Effector CD8-positive, alpha-beta T cell (primary cell): ENCODE data around the gene WBP4.
"Not testable (repeated sequence)": the region's sequence is repeated elsewhere in the genome, so short reads cannot be mapped to it uniquely, and the experiment has no call there.

Experiments used
- DNase-seq: peaks from one replicate; lab custom pipeline; 2025; lab: John Stamatoyannopoulos, UW
- total RNA-seq, 4 experiments: gene quantifications; one replicate each; lab custom pipeline; 2026; lab: John Stamatoyannopoulos, UW

WBP4 gene, protein sequence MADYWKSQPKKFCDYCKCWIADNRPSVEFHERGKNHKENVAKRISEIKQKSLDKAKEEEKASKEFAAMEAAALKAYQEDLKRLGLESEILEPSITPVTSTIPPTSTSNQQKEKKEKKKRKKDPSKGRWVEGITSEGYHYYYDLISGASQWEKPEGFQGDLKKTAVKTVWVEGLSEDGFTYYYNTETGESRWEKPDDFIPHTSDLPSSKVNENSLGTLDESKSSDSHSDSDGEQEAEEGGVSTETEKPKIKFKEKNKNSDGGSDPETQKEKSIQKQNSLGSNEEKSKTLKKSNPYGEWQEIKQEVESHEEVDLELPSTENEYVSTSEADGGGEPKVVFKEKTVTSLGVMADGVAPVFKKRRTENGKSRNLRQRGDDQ
- total RNA-seq = 19.0 to 30.7 (median 23.5) reads per million in 4 experiments

DNA sequence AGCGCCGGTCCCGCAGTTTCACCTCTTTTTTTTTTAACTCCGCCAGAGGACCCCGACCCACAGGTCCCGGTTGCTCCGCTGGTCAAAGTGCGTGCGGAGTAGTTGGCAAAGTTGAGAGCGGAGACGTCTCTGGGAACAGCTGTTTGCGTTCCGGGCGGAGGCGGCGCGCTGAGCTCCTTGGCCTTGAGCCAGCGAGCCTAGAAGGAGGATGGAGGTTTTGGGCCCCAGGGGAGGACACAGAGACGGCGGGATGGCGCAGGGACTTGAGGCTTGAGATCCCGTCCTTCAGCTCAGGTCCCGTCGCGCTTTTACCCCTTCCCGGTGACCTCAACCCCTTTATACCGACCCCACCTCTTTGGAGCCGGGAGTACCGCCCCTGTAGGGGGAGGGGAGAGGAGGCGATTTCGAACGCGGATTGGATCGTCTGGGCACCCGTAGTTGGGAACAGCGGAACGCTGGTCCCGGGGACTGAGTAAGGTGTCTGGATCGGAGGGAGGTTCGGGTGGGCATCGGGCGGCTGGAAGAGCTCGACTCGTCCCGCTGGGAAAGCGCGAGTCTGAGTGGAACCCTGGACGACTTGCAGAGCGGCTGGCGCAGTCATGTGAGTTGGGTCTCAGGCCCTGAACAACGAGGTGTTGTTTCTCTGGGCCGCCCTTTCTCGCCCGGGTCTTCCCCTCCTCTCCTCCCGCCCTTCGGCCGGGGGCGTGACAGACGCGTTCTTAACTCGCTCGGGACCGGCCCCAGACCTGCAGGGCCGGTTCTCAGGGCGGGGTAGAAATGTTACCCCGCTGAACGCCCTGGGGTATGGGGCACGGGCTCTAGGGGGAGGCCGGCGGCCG is at the start of gene WBP4:
Gene WBP4 (plus strand): TSS at position 435 of the 839 bp plus-strand sequence. CDS start 165 bp downstream, at position 600.
- peak; percentile 82 for DNase-seq

DNA sequence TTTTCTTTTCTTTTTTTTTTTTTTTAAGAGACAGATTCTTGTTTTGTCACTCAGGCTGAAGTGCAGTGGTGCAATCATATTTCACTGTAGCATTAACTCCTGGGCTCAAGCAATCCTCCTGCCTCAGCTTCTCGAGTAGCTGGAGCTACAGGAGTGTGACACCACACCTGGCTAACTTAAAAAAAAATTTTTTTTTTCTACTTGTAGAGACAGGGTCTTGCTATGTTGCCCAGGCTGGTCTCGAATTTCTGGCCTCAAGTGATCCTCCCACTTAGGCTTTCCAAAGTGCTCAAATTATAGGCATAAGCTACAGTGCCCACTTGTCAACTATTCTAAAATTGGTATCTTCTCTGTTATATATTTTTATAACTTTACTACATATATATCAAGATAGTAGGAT is 48.8 kb upstream of the WBP4 start:
- no peak for DNase-seq

DNA sequence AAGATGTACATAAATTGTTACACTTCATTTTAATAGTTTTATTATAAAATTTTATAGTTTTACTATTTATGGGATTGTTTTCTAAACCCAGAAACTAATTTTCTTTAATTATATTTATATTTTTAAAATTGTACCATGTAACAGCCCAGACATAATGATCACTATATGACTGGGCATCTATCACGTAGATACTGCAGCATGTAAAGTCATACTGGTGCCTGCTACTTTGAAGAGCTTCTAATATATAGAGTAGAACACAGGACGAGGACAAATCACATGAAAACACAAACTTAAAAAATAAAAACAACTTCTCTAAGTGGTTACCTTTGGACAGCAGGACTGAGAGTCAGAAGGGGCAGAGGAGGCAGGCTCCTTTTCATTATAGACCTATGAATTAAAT is 47.5 kb upstream of the WBP4 start:
- no peak for DNase-seq

DNA sequence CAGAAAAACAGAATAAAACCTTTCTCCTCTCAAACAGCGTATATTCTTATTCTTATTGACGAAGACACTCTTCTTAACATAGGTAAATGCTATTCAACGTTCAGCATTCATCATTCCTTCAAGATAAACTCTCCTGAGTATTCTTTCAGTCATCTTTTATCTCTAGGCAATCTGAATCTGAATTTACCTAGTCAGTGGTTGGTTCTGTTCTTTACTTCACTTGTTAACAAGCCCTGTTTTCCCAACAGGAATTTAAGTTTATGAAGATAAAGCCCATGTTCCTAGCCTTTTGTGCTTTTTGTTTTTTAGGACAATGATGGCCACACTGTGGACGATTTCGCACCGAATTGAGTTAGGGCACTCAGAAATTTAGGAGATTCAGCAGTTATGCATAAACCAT is 45.4 kb upstream of the WBP4 start:
- no peak for DNase-seq

DNA sequence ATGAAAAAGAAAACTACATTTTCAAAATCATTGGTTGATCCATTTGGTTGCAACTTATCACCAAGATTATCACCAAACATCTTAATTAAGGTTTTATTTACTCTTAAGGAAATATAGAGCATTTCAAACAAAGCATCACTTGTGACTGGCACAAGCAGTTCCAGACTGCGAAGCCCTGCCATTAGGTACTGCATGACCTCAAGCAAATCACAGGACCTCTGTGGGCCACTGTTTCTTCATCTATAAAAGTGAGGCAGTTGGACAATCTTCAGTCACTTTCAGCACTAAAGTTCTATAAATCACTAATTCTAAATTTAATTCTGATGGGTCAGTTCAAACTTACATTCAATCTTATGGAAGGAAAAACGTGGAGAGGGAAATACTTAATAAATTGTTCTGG is 44.1 kb upstream of the WBP4 start:
- no peak for DNase-seq

DNA sequence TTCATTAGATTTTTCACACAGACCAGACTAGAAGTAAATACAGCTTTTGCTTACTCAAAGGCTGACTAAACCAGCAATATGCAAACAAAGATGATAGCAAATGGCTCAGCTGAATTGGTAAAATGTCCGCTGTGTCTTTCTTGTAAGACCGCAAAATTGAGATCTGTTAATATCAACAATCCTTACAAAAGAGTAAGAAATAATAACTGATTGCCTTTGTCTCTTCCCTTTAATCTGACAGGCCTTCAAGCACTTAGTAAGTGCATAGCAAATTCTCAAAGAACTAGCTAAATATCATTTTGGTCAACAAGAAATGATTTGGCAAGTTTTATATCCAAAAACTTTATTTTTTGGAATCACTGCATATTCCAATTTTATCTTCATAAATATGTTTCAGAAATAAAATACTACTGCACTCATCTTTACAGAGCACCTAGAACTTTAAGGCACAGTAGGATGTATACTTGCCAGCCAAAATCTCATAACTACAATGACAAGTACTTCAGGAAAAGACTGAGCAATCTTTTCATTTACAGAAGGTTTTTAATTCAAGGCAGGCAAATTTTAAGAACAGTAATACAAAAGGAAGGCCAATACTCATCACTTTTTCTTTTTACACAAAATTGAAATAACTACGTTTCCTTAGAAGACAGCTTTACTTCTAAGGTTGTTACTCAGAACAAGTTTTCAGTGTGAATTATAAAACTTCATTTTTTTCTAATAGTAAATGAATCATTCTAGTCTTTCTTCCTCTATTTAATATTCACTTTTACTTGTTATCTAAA is 43.3 kb upstream of the WBP4 start:
- no peak for DNase-seq

DNA sequence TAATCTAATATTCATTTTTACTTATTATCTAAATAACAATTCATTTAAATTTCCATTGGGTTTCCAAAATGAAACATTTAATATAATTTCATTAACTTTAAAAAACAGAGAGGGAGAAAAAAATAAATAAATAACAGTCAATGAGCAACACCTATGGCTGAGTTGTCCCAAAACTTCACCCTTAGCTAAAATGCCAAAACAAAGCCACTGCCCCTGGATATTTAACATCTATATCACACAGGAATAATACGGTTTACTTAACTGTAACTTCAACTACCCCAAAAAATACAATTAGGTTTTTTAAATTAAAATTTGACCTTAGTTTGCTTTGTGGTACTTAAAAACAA is 42.7 kb upstream of the WBP4 start:
- no peak for DNase-seq

DNA sequence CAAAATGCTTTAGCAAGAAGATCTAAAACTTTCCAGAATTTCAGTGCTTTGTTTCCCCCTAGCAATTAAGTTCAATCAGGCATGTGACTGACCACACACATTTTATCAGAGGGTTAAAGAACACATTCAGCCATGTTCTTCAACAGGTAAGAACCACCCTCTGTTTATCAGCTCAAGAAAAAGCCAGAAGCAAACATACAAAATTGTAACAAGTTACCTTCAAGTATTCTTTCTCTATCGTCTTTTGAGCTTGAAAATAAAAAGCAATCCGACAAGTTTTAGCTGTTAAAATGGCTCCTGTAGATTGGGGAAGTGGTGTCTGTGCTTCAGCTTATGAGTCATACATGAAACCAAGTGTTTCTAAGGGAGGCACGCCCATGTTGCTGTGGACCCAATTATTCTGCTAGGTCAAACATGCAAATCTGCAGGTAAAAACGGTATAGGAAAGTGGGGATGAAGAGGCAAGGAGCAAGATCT is 42.3 kb upstream of the WBP4 start, which contains the start of gene ELF1:
Gene ELF1 (minus strand): TSS at position 306 of the 477 bp plus-strand sequence. CDS start 37,262 bp downstream, outside the sequence.
- peak; percentile 18 for DNase-seq

DNA sequence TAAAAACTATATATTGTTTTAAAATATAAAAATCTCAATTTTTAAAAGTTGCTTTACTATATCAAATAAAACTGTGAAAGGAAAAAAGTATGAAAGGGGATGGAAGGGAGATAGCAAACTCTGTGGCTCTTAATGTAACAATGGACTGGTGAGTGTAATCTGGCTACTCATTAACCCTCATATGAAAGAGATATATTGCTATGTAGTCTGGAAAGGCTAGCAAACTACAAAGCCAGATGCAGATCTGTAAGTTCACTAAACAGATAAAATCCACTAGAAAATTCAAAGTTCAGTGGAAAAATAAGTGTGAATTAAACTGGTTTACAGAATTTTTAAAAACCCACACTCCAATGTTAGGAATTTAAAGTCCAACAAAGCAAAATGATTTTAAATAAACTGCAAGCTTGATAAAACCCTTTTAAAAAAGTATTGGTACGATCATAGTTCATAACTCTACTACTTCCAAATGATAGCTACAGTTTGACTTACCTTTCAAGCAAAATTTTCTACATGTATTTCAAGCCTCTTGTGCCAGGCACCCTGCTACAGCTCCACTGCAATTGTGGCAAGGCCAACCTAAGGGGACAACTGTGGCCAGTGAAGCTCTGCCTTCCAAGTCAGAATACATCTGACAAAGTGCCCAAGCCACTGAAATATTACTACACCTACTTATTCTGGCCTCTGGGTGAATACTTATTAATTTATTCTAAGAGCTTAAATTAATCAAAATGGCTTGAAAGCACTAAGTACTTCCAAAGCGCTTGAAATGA is 41.5 kb upstream of the WBP4 start:
- no peak for DNase-seq

DNA sequence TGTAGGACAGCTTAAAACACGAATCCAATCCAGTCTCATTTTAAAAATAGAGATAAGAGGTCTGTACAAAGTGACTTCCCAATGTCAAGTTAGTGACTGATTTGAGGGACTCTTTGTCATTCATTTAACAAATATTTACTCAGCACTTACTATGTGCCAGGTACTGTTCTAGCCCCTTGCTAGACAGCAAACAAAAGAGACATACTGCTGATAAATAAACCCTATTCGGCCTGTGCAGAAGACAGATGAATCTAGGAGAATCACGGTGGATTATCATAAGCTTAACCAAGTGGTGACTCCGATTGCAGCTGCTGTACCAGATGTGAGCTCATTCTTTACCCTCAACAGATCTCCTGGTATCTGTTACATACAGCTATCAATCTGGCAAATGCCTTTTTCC is 35.8 kb upstream of the WBP4 start:
- DNase-seq = no peak

DNA sequence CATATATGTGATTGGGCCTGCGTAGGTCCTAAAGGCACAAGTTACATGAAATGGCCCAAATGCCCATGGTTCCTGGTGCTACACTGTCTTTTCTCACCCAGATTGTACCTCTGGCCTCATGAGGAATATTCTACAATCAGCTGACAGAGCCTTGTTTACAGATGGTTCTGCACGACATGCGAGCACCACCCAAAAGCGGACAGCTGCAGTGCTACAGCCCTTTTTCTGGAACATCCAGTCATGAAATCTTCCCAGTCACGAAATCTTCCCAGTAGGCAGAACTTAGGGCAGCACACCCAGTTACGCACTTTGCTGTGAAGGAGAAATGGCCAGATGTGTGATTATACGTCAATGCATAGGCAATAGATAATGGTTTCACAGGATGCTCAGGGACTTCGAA is 34.5 kb upstream of the WBP4 start:
- no peak for DNase-seq

DNA sequence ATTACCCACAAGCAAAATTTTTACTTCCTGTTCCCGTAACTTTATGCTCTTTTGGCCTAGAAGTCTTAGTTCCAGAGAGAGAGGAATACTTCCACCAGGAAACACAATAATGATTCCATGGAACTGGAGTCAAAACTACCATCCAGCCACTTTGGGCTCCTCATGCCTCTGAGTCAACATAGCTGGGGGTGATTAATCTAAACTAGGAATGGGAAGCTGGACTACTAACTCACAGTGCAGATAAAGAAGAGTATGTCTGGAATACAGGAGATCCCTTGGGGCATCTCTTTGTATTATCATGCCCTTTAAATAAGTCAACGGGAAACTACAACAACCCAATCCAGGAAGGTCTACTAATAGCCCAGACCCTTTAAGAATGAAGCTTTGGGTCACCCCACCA is 33.3 kb upstream of the WBP4 start:
- DNase-seq = no peak

DNA sequence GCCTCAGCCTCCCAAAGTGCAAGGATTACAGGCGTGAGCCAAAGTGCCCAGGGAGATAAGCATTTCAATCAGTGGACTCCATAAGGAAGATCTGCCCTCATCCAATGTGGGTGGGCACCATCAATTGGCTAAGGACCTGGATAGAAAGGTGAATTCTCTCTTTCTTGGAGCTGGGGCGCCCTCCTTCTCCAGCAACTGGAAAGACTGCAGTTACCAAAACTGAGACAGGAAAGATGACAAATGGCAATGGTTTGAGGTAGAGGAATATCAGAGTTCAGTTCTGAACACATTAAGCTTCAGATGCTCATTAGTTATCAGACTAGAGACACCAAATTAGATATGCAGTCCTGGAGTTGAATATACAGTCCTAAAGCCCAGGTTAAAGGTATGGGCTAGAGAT is 31.7 kb upstream of the WBP4 start:
- no peak for DNase-seq

DNA sequence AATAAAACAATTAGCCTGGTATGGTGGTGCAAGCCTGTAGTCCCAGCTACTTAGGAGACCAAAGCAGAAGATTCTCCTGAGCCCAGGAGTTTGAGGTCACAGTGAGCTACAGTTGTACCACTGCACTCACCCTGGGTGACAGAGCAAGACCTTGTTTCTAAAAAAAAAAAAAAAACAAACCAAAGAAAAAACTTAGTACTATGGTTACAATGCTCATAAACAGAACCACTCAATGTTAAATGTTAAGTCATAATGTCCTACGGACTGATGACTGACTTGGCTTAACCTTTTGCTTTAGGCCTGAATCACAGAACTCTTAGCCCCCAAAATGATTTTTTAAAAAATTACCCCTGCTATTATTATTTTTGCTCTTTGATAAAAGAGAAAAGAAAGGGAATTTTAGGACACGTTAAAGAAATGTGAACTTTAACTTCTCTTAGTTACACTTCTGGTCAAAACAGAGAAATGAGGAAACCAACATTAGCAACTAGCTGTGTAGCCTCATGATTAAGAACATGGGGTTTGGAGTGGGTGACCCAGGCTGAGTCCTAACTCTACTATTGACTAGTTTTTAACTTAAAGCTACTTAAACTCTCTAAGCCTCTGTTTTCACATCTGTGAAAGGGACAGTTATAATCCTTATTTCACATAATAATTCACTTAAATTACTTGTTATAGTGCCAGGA is 28.5 kb upstream of the WBP4 start:
- no peak for DNase-seq

DNA sequence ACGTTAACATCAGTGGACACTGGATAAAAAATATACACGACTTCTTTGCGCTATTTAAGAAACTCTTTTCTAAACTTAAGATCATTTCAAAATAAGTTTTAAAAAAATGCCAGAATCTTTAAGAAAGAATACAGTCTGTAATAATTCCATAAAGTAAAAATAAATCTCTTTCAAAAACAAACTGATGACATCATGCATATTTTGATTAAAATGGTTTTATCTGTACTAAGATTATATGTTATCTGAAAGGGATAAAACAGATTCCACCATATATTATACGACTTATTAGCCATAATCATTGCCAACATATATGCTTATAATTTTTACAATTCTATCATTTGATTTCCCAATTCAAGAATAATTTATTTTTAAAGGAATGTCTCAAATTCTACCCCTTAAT is 26.9 kb upstream of the WBP4 start:
- no peak for DNase-seq

DNA sequence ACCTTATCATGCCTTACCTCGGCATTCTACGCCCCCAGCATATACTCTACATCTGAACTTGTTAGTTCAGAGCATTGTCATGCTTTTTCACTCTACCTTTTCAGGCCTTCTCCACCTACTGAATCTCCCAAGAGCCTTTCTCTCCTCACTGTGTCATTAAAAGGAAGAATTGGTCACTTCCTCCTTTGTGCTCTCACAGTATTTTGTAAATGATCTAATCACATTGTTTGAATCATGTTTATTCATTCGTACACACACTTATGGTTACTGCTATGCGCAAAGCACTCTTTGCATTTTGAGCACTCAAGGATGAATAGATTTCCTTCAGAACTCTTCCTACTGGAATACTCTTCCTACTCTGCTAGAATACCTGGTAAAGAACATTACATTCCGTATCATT is 26.4 kb upstream of the WBP4 start:
- no peak for DNase-seq

DNA sequence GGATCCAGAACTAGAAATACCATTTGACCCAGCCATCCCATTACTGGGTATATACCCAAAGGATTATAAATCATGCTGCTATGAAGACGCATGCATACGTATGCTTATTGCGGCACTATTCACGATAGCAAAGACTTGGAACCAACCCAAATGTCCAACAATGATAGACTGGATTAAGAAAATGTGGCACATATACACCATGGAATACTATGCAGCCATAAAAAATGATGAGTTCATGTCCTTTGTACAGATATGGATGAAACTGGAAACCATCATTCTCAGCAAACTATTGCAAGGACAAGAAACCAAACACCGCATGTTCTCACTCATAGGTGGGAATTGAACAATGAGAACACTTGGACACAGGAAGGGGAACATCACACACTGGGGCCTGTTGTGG is 24.8 kb upstream of the WBP4 start:
- not testable (repeated sequence) for DNase-seq

DNA sequence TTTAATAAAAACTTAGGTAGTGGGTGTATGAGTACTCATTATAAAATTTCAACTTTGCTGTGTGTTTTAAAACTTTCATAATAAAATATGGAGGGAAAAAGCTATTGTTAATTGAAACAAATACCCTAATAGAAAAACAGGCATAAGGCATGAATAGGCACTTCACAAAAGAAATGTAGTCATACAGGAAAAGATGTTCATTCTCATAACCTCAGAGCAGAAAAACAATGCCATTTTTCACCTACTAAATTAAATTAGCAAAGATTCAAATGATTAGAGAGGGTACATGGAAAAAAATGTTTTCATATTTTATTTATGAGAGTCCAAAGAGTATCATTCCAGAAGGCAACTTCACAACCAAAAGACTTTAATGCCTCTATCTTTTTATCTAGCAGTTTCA is 21.6 kb upstream of the WBP4 start:
- DNase-seq = no peak

DNA sequence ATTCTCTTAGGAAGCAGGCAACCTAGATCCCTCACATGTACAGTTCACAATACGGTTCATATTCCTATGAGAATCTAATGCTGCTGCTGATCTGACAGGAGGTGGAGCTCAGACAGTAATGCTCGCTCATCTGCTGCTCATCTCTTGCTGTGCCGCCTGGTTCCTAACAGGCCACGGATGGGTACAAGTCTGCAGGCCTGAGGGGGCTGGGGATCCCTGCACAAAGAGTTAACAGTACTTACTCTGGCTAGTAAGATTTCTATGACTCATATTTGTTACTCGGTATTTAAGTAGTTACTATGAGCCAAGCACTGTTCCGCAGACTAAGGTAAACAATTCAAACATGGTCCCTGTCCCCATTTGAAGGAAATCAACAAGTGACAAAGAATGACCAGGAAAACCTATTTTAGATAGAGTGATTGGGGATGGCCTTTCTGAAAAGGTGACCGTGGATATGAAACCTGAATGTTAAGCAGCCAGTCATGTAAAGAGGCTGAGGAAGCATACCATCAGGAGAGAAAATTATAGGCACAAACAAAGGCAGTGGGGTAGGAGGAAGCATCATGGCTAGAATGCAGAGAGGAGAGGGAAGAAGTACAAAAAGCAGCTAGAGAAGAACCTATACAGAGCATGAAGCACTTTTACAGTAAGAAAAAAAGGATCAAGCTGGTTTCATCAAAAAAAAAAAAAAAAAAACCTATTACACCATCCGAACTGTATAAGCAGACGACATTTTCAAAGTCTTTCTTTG is 20.6 kb upstream of the WBP4 start:
- no peak for DNase-seq

DNA sequence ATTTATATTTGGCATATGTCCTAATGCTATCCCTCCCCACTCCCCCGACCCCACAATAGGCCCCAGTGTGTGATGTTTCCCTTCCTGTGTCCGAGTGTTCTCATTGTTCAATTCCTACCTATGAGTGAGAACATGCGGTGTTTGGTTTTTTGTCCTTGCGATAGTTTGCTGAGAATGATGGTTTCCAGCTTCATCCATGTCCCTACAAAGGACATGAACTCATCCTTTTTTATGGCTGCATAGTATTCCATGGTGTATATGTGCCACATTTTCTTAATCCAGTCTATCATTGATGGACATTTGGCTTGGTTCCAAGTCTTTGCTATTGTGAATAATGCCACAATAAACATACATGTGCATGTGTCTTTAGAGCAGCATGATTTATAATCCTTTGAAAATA is 18.9 kb upstream of the WBP4 start:
- not testable (repeated sequence) for DNase-seq
